Fibroblast of peridontal ligament (primary cell): ENCODE results near the gene ZNF417.
A peak's percentile ranks its signal among the peaks of the same experiment; 100 is the strongest.
"Not testable (repeated sequence)": the region's sequence is repeated elsewhere in the genome, so short reads cannot be mapped to it uniquely, and the experiment has no call there.

Source experiments
- DNase-seq: peaks from one replicate; pipeline ENCODE4 v3.0.0-alpha.2; 2010; ENCODE audit errors: extremely low read depth

ZNF417 gene

DNA sequence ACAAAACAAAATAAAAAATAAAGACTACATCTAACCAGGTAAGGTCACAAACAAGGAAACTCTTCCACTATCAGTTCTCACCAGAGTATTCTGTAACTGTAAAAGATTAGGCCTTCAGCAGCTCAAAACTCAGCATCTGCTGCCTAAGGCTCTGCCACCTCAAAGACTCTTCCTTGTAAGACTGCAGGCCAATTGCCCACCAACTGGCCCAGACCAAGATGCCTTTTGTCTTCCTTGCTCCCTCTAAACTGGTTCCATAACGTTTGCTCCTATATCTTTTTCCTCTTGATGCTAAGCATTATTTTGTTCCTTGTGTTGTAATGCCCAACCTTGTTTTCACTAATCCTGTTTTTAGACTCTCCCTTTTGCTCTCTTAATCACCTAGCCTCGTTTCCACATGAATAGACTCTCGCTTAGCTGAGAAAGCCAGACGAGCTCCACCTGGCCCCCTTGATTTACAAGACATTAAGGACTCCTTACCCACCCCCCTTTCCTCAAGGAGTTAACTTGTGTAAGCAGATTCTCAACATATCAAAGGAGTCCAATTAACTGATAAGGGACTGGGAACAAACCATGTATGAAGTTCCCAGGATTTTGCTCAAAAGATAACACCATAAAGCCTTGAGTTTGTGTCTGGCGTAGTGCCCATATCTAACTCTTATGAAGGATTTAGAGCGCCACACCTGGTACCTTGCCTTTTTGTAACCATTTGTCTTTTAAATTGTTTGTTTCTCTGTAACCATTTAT lies 29.0 kb downstream of the ZNF417 start:
- no peak for DNase-seq

DNA sequence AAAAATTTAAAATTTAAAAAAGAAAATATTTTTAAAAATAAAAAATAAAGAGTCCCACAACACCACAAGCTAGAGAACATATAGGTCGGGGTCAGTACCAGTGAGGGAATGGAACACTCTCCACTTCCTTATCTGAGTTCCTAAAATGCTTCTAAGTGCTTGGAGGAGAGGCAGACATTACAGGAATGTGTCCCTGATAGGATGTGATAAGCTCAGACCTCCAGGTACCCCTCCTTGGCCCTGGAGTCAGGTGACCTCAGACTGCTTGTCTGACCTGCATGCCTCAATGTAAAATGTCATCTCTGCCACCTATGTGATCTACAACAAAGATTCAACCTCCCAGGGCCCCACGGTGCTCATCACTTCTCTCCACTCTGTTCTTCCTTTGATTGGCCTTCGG lies 30.3 kb downstream of the ZNF417 start:
- no peak for DNase-seq

GRCh38 chr19:57873883-57874799 lies 42.3 kb downstream of the ZNF417 start:
- DNase-seq, result not testable (repeated sequence)

GRCh38 chr19:57872450-57872849 lies 43.9 kb downstream of the ZNF417 start:
- peak; percentile 17 for DNase-seq

DNA sequence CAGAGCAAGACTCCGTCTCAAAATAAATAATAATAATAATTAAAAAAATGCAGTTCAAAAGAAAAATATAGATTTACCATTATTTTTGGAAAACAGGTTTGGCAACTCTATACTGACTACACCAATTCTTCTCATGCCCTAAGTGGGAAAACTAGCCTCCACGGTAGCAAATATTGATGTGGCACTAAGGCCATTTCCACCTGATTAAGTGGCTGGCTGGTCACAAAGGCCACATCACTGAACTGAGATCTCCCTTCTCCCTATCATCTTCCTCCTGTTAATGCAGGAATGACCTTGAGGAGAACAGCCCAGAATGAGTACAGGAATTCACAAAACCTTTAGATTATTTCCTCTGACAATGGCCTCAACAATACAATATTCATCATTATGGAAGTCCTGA lies 46.2 kb downstream of the ZNF417 start:
- DNase-seq, result no peak

DNA sequence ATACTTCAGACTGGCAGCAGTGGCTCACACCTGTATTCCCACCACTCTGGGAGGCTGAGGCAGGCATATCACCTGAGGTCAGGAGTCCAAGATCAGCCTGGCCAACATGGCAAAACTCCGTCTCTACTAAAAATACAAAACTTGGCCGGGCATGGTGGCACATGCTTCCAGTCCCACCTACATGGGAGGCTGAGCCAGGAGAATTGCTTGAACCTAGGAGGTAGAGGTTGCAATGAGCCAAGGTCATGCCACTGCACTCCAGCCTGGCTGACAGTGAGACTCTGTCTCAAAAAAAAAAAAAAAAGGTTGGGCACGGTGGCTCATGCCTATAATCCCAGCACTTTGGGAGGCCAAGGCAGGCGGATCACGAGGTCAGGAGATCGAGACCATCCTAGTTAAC lies 46.7 kb downstream of the ZNF417 start:
- DNase-seq, result not testable (repeated sequence)

- no peak for DNase-seq
These were observed 48.4 kb downstream of the ZNF417 start for GRCh38 chr19:57867868-57868492.
